HT-29 (cell line): ENCODE measurements around the gene CHST14. TPM values are rescaled to one million over a fixed set of nuclear protein-coding genes. Genes with fewer than 3 reads are reported as not detected.

Experiments used
- DNase-seq: peaks from one replicate; pipeline ENCODE4 v3.0.0-alpha.2; 2015; ENCODE audit warnings: low spot score
- total RNA-seq: library from RNA; depleted of rRNA; stranded (reverse); fragments of >200 nt; shearing (Covaris generic); gene quantifications from 2 replicates; pipeline ENCODE4 v1.2.3, GENCODE V29; 2014; rRNA removed

CHST14 gene
- total RNA-seq, result 8.6 and 9.0 TPM in 2 replicates

GRCh38 chr15:40470423-40471104 lies at the start of gene CHST14:
Gene CHST14, plus strand, starts transcription at chr15:40470984. Its CDS starts 230 bp downstream, at chr15:40471214.
- peak; percentile 83 for DNase-seq

- DNase-seq, result peak; percentile 73
These were observed 49.3 kb upstream of the CHST14 start for GRCh38 chr15:40421246-40422157.

- DNase-seq, result no peak
These were observed 46.2 kb upstream of the CHST14 start for GRCh38 chr15:40424483-40425115.

GRCh38 chr15:40425681-40426080 lies 45.1 kb upstream of the CHST14 start:
- DNase-seq, result no peak

GRCh38 chr15:40427188-40427587 lies 43.6 kb upstream of the CHST14 start:
- no peak for DNase-seq

GRCh38 chr15:40428185-40428584 lies 42.6 kb upstream of the CHST14 start:
- DNase-seq, result no peak

- no peak for DNase-seq
These were observed 41.6 kb upstream of the CHST14 start for GRCh38 chr15:40429068-40429710.

GRCh38 chr15:40430271-40430805 lies 40.4 kb upstream of the CHST14 start:
- peak; percentile 78 for DNase-seq

GRCh38 chr15:40435023-40435709 lies 35.6 kb upstream of the CHST14 start:
- no peak for DNase-seq

- DNase-seq, result no peak
These were observed 35.1 kb upstream of the CHST14 start for GRCh38 chr15:40435710-40436089.

- DNase-seq, result no peak
These were observed 34.5 kb upstream of the CHST14 start for GRCh38 chr15:40436116-40436891.

- no peak for DNase-seq
These were observed 33.7 kb upstream of the CHST14 start for GRCh38 chr15:40436892-40437751.

- peak; percentile 41 for DNase-seq
These were observed 32.8 kb upstream of the CHST14 start for GRCh38 chr15:40437752-40438687.

- DNase-seq, result no peak
These were observed 32.1 kb upstream of the CHST14 start for GRCh38 chr15:40438712-40439111.

- DNase-seq, result peak; percentile 47
These were observed 31.3 kb upstream of the CHST14 start for GRCh38 chr15:40439461-40439959.

- peak; percentile 68 for DNase-seq
These were observed 30.6 kb upstream of the CHST14 start for GRCh38 chr15:40439960-40440742.
